PC-3 (cell line): ENCODE results near the gene KCNH1.

Source experiments
- EZH2phosphoT487 ChIP-seq: fragments of 300-600 bp; sonication (generic); IDR thresholded peaks from 2 replicates; pipeline ENCODE4 v1.6.1; 2018; ENCODE audit warnings: mild to moderate bottlenecking, antibody characterized with exemption, low read length, borderline replicate concordance
- TF ChIP-seq, protein P1 (sequence below): fragments of 300-600 bp; sonication (generic); conservative IDR thresholded peaks from 2 replicates; pipeline ENCODE4 v1.5.1; 2017; ENCODE audit warnings: antibody characterized with exemption, low read depth, mild to moderate bottlenecking, low read length

DNA sequence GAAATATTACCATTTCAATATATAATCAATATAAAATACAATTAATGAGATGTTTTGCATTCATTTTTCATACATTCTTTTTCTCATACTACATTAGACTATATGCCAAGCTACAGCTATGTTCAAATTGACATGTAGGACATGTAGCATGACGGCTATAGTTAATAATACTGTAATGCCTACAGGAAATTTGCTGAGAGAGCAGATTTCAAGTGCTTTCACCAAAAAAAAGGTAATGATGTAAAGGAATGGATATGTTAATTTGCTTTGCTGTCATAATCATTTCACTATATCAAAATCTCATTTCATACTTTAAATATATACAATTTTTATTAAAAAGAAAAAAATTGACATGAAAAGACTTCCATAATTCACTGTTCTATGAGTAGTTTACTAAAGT is 215.1 kb downstream of the KCNH1 start:
- TF ChIP-seq, protein P1, sequence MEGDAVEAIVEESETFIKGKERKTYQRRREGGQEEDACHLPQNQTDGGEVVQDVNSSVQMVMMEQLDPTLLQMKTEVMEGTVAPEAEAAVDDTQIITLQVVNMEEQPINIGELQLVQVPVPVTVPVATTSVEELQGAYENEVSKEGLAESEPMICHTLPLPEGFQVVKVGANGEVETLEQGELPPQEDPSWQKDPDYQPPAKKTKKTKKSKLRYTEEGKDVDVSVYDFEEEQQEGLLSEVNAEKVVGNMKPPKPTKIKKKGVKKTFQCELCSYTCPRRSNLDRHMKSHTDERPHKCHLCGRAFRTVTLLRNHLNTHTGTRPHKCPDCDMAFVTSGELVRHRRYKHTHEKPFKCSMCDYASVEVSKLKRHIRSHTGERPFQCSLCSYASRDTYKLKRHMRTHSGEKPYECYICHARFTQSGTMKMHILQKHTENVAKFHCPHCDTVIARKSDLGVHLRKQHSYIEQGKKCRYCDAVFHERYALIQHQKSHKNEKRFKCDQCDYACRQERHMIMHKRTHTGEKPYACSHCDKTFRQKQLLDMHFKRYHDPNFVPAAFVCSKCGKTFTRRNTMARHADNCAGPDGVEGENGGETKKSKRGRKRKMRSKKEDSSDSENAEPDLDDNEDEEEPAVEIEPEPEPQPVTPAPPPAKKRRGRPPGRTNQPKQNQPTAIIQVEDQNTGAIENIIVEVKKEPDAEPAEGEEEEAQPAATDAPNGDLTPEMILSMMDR: no peak
- no peak for TF ChIP-seq EZH2phosphoT487
